Body of pancreas (tissue), 4 donors: Measurements from ENCODE around the gene STYXL2.

Experiments
- POLR2A ChIP-seq, 3 donors: fragments of 450-650 bp; IDR thresholded peaks; one replicate each; pipeline ENCODE4 v1.6.1; 2016; ENCODE audit warnings: antibody characterized with exemption in 3 of 3, mild to moderate bottlenecking in 2 of 3
- TF ChIP-seq, protein P1 (sequence below), 7 experiments: fragments of 450-650 bp in 4 of 7; fragments of 200-600 bp in 3 of 7; sonication (generic) in 3 of 7; IDR thresholded peaks; one replicate each; pipeline ENCODE4 v1.5.1; 2016 to 2019; ENCODE audit warnings: antibody characterized with exemption in 7 of 7

DNA sequence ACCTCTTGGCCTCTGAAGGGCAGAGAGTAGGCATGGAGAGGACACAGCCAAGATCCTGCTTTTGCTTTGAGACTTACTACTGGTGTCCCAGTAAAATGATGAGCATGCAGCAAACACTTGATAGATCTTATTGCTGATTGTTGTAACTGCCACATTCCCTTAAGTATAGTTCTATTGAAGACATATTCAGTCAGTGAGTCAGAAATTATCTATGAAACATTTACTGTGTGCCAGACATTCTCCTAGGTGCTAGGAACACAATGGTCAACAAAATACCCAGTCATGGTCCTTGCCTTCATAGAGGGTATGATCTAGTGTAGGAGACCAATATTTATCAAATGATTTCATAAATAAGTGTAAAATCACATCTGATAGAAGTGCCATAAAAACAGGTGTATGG, 13.6 kb downstream of the STYXL2 start:
- TF ChIP-seq, protein P1, sequence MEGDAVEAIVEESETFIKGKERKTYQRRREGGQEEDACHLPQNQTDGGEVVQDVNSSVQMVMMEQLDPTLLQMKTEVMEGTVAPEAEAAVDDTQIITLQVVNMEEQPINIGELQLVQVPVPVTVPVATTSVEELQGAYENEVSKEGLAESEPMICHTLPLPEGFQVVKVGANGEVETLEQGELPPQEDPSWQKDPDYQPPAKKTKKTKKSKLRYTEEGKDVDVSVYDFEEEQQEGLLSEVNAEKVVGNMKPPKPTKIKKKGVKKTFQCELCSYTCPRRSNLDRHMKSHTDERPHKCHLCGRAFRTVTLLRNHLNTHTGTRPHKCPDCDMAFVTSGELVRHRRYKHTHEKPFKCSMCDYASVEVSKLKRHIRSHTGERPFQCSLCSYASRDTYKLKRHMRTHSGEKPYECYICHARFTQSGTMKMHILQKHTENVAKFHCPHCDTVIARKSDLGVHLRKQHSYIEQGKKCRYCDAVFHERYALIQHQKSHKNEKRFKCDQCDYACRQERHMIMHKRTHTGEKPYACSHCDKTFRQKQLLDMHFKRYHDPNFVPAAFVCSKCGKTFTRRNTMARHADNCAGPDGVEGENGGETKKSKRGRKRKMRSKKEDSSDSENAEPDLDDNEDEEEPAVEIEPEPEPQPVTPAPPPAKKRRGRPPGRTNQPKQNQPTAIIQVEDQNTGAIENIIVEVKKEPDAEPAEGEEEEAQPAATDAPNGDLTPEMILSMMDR (IDR thresholded peaks at IDR 0.05): no peak
- TF ChIP-seq POLR2A (IDR thresholded peaks at IDR 0.05): no peak
